ENCODE data around the gene MGME1. TPM values are rescaled to one million over a fixed set of nuclear protein-coding genes. Genes with fewer than 3 reads are reported as not detected.

The MGME1 gene
- total RNA-seq, 1 donor, result 8.3 TPM

GRCh38 chr20:17948442-17948841 is 20.4 kb upstream of the MGME1 start:
- DNase-seq (ENCODE audit: insufficient read length, low spot score, missing footprints), result no peak
- H3K36me3 ChIP-seq (ENCODE audit: insufficient read depth, low read length), result peaks cover 94% of the 10 kb centered on the region
- H3K4me3 ChIP-seq (ENCODE audit: insufficient read depth, low read length), result no peak overlapping the region
- H3K79me2 ChIP-seq (ENCODE audit: insufficient read depth, low read length), result peaks cover 49% of the 10 kb centered on the region
- no peaks in the 10 kb centered on the region for H3K9me3 ChIP-seq (ENCODE audit: low read depth, low read length)
- H3K4me1 ChIP-seq (ENCODE audit: insufficient read depth, low read length), result no peaks in the 10 kb centered on the region
- no peak overlapping the region for H3K4me2 ChIP-seq (ENCODE audit: insufficient read depth, low read length)
- no peak overlapping the region for H3K27ac ChIP-seq (ENCODE audit: low read depth, low read length)
- H2AFZ ChIP-seq (ENCODE audit: low read length), result no peak overlapping the region
- no peak for TF ChIP-seq CTCF (IDR thresholded peaks at IDR 0.05; ENCODE audit: extremely low read depth, low read depth, low read length)
- H3K27me3 ChIP-seq (ENCODE audit: insufficient read depth, low read length), result no peaks in the 10 kb centered on the region
- peaks cover 5% of the 10 kb centered on the region for H4K20me1 ChIP-seq (ENCODE audit: insufficient read depth, low read length)

DNA sequence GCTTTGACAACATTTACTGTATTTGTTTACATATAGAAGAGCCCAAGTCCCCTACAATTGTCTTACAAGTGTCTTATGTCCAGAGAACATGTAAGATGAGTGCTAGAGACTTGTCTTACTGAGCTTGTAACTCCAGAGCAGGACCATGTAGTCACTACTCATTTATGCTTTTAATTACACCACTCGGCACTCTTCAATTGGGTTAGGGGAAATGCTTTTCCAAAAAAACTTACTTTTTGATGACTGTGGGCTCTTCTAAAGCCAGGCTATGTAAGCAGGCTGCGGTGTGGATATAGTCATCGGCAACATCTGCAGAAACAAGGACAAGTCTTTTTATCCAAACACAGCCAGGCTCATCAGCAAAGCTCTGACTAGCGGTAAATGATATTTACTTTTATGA is 18.9 kb upstream of the MGME1 start:
- Histone ChIP-seq H3K36me3 (ENCODE audit: insufficient read depth, low read length) (peaks cover 97% of the 10 kb centered on the region), H3K4me2 (ENCODE audit: insufficient read depth, low read length) (no peak overlapping the region), H4K20me1 (ENCODE audit: insufficient read depth, low read length) (peaks cover 11% of the 10 kb centered on the region), H3K27me3 (ENCODE audit: insufficient read depth, low read length) (no peaks in the 10 kb centered on the region), H3K4me3 (ENCODE audit: insufficient read depth, low read length) (no peak overlapping the region), H3K79me2 (ENCODE audit: insufficient read depth, low read length) (peaks cover 64% of the 10 kb centered on the region), H3K4me1 (ENCODE audit: insufficient read depth, low read length) (no peaks in the 10 kb centered on the region), H3K9me3 (ENCODE audit: low read depth, low read length) (no peaks in the 10 kb centered on the region), H2AFZ (ENCODE audit: low read length) (no peak overlapping the region), H3K27ac (ENCODE audit: low read depth, low read length) (peak overlapping the region; percentile 2)
- no peak for TF ChIP-seq CTCF (IDR thresholded peaks at IDR 0.05; ENCODE audit: extremely low read depth, low read depth, low read length)
- DNase-seq (ENCODE audit: insufficient read length, low spot score, missing footprints), result no peak

DNA sequence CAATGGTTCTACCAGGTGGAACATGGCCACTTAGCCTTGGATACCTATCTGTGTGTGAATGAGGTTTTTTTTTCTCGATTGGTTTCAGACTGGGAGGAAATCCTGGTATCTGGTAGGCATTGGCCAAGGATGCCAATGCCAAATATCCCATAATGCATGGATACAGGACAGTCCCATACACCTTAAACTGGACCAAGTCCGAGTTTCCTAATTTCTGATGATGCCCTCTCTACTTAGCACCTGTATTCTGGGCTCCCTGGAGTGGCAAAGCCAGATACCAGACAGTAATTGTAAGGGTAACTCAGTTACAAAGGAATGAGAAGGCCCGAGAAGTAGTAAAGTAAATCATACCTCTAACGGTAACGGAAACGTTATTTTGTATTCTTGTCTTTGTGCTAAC is 18.1 kb upstream of the MGME1 start:
- TF ChIP-seq CTCF (IDR thresholded peaks at IDR 0.05; ENCODE audit: extremely low read depth, low read depth, low read length), result no peak
- H3K36me3 ChIP-seq (ENCODE audit: insufficient read depth, low read length), result peaks cover 96% of the 10 kb centered on the region
- DNase-seq (ENCODE audit: insufficient read length, low spot score, missing footprints), result no peak
- H3K27ac ChIP-seq (ENCODE audit: low read depth, low read length), result no peak overlapping the region
- H2AFZ ChIP-seq (ENCODE audit: low read length), result no peak overlapping the region
- H3K27me3 ChIP-seq (ENCODE audit: insufficient read depth, low read length), result no peaks in the 10 kb centered on the region
- H3K4me2 ChIP-seq (ENCODE audit: insufficient read depth, low read length), result no peak overlapping the region
- no peaks in the 10 kb centered on the region for H3K9me3 ChIP-seq (ENCODE audit: low read depth, low read length)
- no peaks in the 10 kb centered on the region for H3K4me1 ChIP-seq (ENCODE audit: insufficient read depth, low read length)
- peaks cover 72% of the 10 kb centered on the region for H3K79me2 ChIP-seq (ENCODE audit: insufficient read depth, low read length)
- H3K4me3 ChIP-seq (ENCODE audit: insufficient read depth, low read length), result no peak overlapping the region
- H4K20me1 ChIP-seq (ENCODE audit: insufficient read depth, low read length), result peaks cover 11% of the 10 kb centered on the region

- peaks cover 96% of the 10 kb centered on the region for H3K36me3 ChIP-seq (ENCODE audit: insufficient read depth, low read length)
- H4K20me1 ChIP-seq (ENCODE audit: insufficient read depth, low read length), result peaks cover 13% of the 10 kb centered on the region
Observed at GRCh38 chr20:17951323-17951722, 17.5 kb upstream of the MGME1 start.

More at GRCh38 chr20:17951323-17951722, 17.5 kb upstream of the MGME1 start:
- no peak for TF ChIP-seq CTCF (IDR thresholded peaks at IDR 0.05; ENCODE audit: extremely low read depth, low read depth, low read length)
- H3K9me3 ChIP-seq (ENCODE audit: low read depth, low read length), result no peaks in the 10 kb centered on the region
- no peaks in the 10 kb centered on the region for H3K27me3 ChIP-seq (ENCODE audit: insufficient read depth, low read length)
- H3K4me1 ChIP-seq (ENCODE audit: insufficient read depth, low read length), result no peaks in the 10 kb centered on the region
- H2AFZ ChIP-seq (ENCODE audit: low read length), result no peak overlapping the region
- no peak overlapping the region for H3K4me2 ChIP-seq (ENCODE audit: insufficient read depth, low read length)
- H3K4me3 ChIP-seq (ENCODE audit: insufficient read depth, low read length), result no peak overlapping the region
- no peak overlapping the region for H3K27ac ChIP-seq (ENCODE audit: low read depth, low read length)
- peaks cover 74% of the 10 kb centered on the region for H3K79me2 ChIP-seq (ENCODE audit: insufficient read depth, low read length)
- no peak for DNase-seq (ENCODE audit: insufficient read length, low spot score, missing footprints)
